HK-2 (cell line): ENCODE results near the gene TMEM18.

ENCODE experiments used
- DNase-seq: peaks from one replicate; pipeline ENCODE4 v3.0.0-alpha.2; 2018; ENCODE audit not compliant: unreplicated experiment

The TMEM18 gene

DNA sequence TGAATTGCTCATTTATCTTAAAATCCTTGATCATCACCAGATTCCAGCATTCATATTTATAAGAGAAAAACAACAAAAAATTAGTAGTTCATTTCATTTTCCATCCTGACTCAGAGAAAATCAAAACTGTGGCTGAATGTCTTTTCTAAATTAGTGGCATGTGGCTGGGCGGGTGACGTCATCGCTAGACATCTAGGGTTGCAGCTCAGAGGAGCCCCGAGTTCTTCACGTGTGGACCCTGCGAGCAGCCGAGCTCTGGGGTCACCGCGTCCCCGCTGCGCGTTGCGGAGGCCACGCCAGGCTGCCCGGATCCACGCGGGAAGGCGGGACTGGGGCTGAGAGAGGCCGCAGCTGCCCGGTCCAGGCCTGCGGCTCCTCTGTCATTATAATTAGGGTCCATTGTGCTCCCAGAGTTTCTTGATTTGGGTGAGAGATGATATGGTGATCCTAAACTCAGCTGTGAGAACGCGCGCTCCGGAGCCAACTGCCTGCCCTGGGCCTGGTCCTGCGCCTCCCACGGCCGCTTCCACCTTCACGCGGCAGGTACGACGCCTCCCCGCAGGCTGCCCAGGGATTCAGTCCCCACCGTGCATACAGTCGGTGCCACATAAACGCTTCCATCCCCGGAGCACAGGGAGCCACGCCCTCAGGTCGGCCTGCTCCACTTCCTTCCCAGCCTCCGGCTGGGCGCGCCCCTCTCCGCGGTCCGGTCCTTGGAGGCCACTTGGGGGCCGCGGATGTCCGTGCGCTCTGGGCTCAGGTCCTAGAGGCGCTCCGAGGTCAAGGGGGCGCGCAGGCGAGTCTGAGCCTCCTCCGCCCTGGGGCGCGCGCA lies 56.5 kb downstream of the TMEM18 start:
- no peak for DNase-seq

DNA sequence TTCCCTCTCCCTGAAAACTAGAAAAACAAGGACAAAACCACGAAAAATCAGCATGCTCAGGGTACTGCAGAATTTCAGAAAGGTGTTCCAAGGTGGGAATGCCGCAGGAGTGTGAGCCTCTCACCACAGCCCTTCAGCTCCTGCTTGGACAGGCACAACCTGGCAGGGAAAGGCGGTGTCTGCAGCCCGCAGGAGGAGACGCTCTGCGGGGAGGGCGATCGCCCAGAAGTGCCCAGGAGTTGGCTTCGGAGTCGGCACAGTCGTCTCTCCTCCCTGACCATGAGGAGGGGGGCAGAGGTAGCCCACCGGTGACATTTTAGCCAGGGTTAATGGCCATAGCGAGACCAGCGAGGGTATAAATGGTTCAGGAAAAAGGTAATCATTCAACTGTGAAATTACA lies 57.2 kb downstream of the TMEM18 start:
- no peak for DNase-seq

DNA sequence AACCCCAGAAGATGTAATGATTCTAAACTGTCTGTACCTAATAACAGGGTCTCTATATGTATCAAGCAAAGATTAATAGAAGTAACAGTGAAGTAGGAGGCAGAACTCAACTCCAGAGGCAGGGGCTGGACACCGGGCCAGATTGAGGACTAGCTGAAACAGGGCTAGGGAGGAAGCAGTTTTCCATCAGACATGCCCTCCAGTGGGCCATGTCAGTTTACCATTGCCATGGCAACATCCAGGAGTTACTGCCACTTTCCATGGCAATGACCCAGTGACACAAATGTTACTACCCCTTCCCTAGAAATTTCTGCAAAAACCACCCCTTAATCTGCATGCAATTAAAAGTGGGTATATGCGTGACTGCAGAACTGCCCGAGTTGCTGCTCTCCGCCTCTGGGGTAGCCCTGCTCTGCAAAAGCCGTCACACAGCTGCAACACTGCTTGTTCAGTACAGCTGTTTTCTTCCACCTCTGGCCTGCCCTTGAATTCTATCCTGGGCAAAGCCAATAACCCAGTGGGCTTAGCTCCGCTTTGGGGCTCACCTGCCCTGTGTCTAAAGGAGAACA lies 58.7 kb downstream of the TMEM18 start:
- DNase-seq: no peak

DNA sequence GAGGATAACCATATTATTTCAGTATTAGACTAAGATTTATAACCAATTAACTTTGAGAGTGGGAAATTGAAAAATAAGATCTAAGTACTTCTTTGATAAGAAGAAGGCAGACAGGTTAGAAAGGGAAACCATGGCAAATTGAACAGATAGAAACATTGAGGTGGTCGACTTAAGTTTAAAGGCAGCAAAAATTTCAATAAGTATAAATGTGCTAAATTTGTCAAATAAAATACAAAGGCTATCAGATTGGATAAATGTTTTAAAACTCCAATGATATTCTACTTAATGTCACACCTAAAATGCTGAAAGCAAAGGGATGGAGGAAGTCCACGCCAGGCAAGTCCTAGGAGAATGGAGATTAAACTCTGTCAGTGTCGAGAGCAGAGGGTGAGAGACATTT lies 59.2 kb downstream of the TMEM18 start:
- DNase-seq: no peak
